Measurements from ENCODE around the gene AZIN2. TPM values are rescaled to one million over a fixed set of nuclear protein-coding genes. Genes with fewer than 3 reads are reported as not detected.
"Not testable (repeated sequence)": the region's sequence is repeated elsewhere in the genome, so short reads cannot be mapped to it uniquely, and the experiment has no call there.

Gene AZIN2
- total RNA-seq, 1 donor from 2014 or later: 5.1 TPM

DNA sequence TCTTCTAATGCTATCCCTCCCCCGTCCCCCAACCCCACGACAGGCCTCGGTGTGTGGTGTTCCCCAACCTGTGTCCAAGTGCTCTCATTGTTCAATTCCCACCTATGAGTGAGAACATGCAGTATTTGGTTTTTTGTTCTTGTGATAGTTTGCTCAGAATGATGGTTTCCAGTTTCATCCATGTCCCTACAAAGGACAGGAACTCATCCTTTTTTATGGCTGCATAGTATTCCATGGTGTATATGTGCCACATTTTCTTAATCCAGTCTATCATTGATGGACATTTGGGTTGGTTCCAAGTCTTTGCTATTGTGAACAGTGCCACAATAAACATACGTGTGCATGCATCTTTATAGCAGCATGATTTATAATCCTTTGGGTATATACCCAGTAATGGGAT, 43.7 kb downstream of the AZIN2 start:
- intact Hi-C loops (cut with micrococcal nuclease): loop anchor here (5.0 to 10.0 kb wide), 3 partner anchors 173 to 1480 kb away; partner anchors contain the start of genes PEF1 and ZSCAN20

DNA sequence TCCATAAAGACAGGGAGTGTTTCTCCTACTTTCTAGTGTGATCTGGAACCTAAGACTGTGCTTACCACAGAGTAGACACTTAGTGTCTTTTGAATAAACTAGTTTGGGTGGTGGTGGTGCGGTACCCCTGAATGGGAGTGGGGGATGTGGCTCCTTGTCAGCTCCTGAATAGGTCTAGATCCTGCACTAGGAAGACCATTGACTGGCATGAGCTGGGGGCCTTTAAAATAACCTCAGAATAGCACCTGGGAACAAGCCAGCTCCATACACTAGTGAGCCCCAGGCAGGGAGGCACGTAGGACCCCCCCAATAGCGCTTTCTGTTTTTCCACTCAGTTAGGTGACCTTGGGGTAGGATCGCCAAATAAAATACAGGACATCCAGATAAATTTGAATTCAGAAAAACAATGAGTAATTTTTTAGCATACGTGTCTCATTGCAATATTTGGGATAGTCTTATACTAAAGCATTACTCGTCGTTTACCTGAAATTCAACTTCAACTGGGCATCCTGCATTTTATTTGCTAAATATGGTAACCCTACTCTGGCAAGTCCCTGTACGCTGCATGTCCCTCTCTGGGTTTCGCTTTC, 45.6 kb downstream of the AZIN2 start:
- intact Hi-C loops (cut with micrococcal nuclease): loop anchor here (2.0 to 10.0 kb wide), 4 partner anchors 171 to 1482 kb away; partner anchors contain the start of genes PEF1 and ZSCAN20

DNA sequence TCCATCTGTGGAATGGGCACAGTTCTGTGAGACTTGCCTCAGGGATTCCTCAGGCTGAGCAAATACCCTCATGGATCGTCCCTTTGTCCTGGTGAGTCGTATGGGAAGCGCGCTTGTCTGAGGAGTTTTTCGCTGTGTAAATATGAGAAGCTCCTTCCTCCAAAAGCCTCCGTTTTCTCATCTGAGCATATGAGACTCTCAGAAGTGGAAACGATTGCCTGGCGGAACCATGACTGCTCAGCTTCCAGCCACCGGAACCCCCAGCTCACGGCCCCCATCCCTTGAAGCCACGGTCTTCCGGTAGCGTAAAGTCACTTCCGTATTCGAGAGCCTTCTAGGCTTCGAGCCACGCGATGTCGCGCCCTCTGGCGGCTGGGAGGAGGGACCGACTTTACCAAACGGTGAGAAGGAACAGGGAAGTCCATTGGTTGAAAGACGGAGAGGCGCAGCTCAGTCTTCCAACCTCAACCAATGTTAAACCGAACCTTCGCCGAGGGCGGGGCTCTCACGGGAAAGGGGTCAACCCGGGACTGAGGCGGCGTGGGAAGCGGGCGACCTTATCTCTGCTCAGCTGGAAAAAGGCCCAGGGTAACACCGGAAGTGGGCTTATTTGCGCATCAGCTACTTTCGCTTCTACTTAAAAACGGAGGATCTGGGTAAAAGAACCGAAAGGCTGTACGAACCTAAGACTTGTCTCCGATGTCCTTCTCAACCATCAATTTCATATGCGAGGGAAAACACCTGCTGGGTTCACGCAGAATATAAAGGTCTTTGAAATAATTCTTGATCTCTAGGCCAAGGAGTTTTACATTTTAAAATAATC, 46.3 kb downstream of the AZIN2 start:
- intact Hi-C loops (cut with micrococcal nuclease): loop anchor here (1.0 to 10.0 kb wide), 16 partner anchors 28 to 1482 kb away; partner anchors contain the start of genes AZIN2, BSDC1, PEF1 and RNF19B

DNA sequence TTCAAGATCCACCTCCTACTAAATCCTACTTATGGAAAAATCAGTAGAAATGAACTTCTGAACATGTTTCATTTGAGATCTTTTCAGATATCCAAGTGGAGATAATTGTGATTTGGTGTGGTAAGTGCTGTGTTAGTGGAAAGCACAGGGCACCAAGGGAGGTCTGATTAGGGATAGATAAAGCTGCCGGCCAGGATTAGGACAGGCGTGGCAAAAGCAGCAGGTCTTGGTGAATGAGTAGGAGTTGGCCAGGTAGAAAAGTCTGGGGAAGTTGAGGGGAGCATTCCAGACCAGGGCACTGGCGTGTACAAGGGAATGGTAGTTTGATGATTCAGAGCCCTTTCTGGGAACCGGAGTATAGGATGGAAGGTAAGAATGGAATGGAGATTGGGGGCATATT, 47.8 kb downstream of the AZIN2 start:
- intact Hi-C loops (cut with micrococcal nuclease): loop anchor here (5.0 to 10.0 kb wide), 3 partner anchors 169 to 1484 kb away; partner anchors contain the start of genes PEF1 and ZSCAN20

DNA sequence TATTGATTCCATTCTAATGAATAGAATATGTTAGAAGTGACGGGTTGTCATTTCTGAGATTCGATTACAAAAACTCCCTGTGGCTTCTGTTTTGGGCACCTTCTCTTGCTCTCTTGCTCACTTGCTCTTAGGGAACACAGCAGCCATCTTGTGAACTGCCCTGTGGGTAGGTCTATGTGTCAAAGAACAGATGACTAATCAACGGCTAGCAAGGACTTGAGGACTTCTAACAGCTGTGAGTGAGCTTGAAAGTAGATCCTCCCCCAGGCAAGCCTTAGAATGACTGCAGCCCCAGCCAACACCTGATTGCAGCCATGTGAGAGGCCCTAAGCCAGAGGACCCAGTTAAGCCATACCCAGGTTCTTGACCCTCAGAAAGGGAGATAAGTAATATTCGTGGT, 49.3 kb downstream of the AZIN2 start:
- intact Hi-C loops (cut with micrococcal nuclease): no loop called here

DNA sequence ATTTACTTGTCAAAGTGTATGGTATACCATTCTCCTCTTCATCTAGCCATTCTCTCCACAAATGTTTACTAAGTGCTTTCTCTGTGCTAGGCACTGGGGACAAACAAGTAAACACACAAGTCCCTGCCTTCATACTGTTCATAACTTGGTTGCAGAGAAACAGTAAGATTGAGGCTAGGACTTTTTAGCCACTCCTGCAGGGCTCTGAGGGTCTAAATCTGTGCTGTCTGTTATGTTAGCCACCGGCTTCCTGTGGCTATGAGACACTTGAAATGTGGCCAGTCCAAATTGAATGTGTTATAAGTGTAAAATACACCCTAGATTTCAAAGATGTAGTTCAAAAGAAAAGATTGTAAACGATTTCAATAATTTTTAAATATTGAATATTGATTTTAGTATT, 50.2 kb downstream of the AZIN2 start:
- intact Hi-C loops (cut with micrococcal nuclease): no loop called here

DNA sequence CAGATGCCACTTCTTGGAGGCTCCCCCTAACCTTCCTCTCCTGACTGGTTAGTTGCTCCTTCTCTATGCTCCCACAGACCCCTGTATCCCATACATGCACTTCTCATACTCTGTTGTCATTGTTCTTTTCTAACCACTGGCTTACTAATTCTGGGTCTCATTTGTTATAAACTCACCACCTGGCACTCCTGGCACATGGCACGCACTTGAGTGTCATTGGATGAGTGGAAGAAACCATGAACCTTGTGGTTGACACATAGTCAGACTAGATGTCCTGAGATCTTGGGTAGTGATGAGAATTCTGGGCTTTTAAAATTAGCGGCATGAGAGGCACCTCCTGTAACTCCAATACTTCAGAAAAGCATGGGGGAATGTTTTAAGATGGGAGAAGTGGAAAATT, 51.6 kb downstream of the AZIN2 start:
- intact Hi-C loops (cut with micrococcal nuclease): no loop called here

DNA sequence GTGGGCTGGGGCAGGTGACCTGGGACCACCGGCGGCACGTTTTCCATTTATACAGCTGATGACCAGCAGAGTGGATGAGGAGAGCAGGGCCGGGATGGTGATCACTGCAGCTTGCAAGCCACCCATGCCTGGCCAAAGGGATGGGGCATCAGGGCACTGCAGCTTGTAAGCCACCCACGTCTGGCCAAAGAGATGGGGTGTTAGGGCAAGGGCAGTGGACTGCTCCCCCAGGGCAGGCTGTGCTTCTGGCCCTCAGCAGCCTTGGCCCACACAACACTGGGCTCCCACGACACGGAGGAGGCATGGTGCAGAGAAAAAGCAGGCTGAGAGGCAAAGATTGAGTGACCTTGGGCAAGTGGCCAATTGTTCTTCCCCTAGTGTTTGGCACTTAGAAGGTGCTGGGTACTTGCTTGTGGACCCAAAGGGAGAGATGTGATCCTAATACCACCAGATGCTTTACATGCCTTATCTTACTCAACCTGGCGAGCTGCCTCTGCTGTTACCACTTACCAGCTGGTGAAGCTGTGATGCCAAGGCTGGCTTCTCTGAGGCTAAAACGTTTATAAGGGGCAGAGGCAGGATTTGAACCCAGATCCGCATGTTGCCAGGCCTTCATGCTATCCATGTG, 52.6 kb downstream of the AZIN2 start:
- intact Hi-C loops (cut with micrococcal nuclease): no loop called here

DNA sequence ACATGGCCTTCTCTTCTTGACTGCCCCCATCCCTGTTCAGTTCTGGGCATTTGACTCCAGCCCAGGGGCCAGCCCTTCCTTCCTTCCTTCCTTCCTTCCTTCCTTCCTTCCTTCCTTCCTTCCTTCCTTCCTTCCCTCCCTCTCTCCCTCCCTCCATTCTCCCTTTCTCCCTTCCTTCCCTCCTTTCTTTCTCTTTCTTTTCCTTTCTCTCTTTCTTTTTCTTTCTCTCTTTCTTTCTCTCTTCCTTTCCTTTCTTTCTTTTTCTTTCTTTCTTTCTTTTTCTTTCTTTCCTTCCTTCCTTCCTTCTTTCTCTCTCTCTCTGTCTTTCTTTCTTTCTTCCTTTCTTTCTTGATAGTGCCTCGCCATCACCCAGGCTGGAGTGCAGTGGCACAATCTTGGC, 55.1 kb downstream of the AZIN2 start:
- intact Hi-C loops (cut with micrococcal nuclease): not testable (repeated sequence)

DNA sequence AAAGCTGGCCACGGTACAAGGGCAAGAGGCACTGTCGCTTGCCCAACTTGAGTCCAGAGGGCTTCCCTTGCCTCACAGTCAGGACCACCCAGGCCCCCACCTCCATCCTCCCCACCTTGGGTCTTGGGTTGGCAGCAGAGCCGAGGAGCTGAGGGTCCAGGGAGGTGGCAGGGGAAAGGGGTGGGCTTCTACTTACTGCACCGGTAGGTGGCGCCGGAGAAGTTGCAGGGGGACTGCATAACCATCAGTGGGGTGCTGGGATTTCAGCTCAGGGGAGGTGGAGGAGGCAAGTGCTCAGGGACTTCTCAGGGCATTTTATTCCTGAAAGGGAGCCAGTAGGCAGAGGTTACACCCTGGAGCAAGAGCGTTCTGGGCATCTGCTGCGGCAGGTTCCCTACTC, 56.8 kb downstream of the AZIN2 start:
- intact Hi-C loops (cut with micrococcal nuclease): no loop called here

DNA sequence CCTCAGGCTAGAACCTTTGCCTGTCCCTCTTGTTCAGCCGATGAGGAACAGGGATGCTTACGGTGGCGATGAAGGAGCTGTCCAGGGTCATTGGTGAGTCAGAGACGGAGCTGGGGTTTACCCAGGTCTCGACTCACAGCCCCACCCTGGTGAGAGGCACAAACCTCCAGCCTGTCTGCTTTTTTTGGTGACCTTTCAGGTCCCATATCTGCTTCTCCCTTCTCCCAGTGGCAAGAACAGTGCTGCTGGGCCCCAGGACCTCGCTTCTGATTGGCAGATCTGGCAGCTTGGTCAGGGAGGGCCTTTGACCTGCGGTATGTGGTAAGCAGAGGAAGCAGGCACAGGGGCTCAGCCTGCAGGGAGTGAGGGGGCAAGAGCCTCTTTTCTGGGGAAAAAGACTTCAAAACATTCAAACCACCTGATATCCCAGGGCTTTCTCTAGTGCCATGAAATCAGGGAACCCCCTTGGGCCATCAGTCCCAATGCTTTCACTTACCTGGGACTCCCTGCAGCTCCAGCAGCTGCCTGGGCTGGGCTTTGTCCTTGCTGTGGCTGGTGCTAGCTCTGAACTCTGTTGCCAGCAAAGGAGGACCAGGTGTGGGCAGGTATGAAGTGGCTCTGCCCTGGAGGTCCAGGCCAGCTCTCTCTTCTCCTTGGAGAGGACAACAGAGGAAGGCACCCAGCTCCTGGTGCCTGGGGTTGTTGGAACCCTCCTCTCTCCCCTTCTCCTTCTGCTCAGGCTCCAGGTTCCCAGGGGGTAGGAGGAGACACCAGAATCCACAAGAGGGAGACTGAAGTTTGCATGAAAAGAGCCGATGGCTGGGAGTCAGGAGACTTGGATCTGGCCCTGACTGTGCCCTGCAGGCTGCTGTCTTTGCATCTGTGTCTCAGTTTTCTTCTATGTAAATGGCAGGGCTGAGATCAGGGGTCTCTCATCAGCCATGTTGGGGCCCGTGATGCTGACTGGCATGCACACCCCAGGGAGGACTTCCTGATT, 59.5 kb downstream of the AZIN2 start:
- intact Hi-C loops (cut with micrococcal nuclease): no loop called here

DNA sequence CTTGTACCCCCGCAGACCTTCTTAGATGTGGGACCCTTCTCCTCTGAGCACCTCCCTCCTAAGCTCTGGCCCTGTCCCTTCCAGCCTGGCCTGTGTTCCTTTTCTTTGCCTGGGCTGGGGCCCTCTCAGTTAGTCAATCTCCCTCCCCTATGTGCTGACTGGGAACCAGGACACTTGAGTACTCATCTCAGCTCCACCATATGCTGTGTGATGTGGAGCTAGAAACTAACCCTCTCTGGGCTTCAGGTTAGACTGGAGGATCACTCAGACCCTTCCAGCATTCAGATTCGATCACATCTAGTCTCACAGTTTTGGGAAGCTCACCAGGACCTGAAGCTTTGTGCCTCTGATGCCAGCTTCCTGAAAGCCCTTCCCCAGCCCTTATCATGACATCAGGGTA, 60.3 kb downstream of the AZIN2 start:
- intact Hi-C loops (cut with micrococcal nuclease): no loop called here

DNA sequence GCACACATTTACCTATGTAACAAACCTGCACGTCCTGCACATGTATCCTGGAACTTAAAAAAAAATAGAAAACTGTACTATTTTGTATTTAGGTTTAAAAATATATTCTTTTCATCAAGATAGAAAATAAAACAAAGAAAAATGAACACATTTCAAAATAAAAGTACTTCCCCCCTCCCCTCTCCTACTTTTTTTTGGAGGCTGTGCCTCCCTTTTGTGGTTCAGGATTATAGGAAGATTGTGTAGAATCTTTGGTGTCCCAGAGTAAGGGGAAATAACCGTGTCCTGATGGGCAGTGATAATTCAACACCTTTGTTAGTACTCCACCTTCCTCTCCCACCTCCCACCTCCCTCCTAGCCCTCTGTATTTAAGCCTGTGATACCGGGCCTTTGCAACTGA, 60.8 kb downstream of the AZIN2 start:
- intact Hi-C loops (cut with micrococcal nuclease): no loop called here

DNA sequence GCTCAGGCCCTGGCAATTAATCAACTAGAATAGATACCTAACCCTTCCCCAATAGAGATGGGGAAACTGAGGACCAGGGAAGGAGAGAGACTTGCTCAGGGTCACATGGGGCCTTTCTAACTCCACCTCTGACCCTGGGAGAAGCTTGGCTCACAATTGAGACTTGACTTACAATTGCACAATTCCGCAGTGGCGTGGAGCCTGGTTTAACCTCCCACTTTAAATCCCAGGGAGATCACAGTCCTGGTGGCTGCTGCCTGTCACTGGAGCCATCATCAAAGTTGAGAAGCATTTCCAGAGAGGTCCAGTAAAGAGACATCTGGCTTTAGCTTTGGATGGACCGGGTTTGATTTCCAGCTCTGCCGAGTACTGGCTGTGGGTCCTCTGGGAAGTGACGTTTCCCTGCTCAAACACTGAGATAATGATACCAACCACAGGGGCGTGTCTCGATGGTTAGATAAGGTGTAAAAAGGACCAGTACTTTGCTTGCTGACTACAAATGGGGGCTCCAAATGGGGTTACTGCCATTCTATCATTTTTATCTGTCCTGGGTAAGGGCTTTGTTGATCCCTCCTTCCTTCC, 61.6 kb downstream of the AZIN2 start:
- intact Hi-C loops (cut with micrococcal nuclease): no loop called here

DNA sequence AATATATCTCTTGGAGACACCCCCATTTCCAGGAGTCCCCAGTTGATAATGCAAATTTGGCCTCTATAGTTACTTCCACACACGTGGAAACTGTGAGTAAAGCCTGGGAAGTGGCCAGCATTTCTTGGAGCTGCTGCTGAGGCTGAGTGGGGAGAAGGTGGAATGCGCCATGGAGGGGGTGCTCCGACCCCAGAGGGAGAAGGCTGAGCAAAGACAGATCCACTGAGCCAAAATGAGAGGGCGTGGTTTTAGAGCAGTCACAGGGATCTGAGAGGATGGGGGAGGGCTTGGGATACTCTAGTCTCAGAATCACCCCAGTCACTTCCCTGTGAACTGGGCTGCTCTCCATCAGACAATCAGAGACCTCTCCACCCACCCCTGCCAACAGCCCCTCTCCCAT, 62.2 kb downstream of the AZIN2 start:
- intact Hi-C loops (cut with micrococcal nuclease): no loop called here

DNA sequence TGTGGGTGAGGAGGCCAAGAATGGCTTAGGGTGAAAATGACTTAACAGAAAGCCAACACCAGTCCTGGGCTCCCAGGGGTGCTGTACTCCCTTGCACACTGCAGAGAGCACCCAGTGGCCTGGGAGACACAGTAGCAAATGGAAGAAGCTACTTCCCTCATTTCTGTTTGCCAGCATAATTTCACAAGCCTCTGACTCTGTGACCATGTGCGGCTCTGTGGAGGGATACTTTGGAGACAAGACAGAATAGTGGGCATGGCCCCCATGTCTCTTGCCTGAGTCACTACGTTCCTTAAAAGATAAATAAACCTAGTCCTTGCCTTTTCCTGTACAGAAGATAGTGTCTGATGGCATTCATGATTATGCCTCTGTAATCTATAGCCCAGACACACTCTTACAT, 62.7 kb downstream of the AZIN2 start:
- intact Hi-C loops (cut with micrococcal nuclease): no loop called here

DNA sequence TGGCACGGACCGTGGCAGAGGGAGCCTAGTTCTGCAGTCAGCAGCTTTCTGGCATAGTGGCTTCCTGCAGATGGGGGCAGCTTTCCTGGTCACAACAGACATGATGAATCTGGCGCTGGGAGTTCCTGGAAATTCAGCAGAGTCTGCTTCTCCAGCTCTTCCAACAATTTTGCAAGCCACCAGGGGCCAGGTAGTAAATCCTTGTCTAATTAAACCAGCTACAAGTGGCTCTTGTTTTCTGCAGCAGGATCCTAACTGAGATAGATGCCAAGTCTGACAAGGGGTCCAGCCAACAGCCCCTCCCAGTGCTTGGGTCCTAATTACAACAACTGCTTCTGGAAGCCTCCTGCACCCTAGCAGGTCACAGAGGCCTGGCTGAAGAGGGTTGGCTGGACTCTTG, 65.0 kb downstream of the AZIN2 start:
- intact Hi-C loops (cut with micrococcal nuclease): no loop called here

DNA sequence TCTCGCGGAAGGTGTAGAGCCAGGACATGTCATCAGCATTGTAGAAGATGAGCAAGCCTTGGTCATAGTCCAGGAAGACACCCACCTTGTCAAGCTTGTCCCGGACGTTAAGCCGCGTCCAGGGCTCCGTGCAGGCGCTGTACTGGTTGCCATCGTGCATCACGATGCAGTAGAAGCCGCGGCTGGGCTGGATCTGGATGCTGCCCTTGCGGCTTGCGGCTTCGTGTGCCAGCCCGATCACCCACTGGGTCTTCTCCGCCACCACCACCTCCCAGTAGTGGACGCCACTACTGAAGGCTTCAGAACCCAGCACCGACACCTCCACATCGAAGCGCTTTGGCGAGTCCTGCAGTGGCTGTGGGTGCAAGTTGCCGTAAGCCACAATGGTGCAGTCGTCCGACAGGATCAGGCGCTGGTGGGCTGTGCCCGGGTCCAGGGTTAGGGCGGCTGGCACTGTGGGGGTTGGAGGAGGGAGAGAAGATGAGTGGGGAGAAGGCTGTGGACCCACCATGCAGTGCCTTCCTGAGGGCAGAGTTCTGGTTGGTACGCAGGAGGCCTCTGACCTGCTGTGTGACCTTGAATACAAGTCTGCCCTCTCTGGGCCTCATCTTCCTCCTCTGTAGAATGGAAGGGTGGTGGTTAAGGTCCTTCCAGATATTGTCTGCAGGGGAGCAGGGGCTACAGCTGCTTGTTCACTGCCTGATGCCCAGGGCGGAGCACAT, 66.5 kb downstream of the AZIN2 start:
- intact Hi-C loops (cut with micrococcal nuclease): no loop called here

DNA sequence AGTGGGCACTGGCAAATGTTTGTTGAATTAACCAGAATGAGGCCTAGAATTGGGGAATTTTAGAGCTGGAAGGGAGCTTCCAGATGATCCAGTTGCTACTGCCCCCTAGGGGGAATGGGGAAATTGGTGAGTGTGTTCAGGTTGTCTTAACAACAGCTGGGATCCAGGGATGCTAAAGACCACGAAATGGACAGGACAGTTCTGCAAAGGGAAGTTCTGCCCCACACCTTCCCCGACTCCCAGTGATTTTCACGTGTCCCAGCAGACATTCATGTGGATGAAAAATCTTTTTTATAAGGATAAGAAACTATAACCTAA, 67.0 kb downstream of the AZIN2 start:
- intact Hi-C loops (cut with micrococcal nuclease): no loop called here

DNA sequence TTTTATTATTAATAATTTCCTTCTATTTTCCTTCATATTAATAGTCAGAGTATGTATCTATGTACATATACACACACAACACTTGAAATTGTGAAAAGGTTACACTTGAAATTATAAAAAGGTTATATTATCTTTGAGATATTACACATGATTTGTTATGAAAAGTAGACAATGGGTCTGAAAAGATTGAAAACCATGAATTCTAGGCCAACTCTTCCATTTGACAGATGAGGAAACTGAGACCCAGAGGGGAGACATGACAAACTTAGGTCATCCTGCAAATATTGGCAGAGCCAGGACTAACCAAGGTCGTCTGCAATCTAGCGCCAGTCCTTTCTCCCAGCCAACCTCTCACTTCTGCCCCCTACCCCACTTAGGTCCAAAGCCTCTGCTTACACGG, 67.7 kb downstream of the AZIN2 start:
- intact Hi-C loops (cut with micrococcal nuclease): no loop called here

Data from T-helper 1 cell treated with Interleukin-12 subunit alpha and Interleukin-12 subunit beta and Interleukin-4 antibody, amounts not matched to agents 30 ng/mL and 1 ng/mL, for 36 hours (primary cell).